Activated naive CD4-positive, alpha-beta T cell treated with anti-CD3 and anti-CD28 coated beads for 36 hours (primary cell): ENCODE results near the gene MYOZ2. TPM values are rescaled to one million over a fixed set of nuclear protein-coding genes. Genes with fewer than 3 reads are reported as not detected.

ENCODE experiments used
- CTCF ChIA-PET: fragments of 350-600 bp; sonication (Branson Sonifier 250); formaldehyde crosslinking; loops from one replicate; lab custom pipeline; 2021; ENCODE audit warnings: antibody characterized with exemption; lab: Charles Lee
- DNase-seq: peaks from one replicate; pipeline ENCODE4 v3.0.0-alpha.2; 2020
- H3K27ac Mint-ChIP-seq: one replicate; pipeline ENCODE4 v1.8.0; 2021; ENCODE audit warnings: mild to moderate bottlenecking, mixed read lengths
- H3K27me3 Mint-ChIP-seq: one replicate; pipeline ENCODE4 v1.8.0; 2021; ENCODE audit warnings: low read depth, mixed read lengths
- H3K36me3 Mint-ChIP-seq: one replicate; pipeline ENCODE4 v1.8.0; 2021; ENCODE audit warnings: low read depth, mixed read lengths
- H3K4me1 Mint-ChIP-seq: one replicate; pipeline ENCODE4 v1.8.0; 2021; ENCODE audit warnings: low read depth, mixed read lengths
- H3K4me3 Mint-ChIP-seq: one replicate; pipeline ENCODE4 v1.8.0; 2021; ENCODE audit warnings: mild to moderate bottlenecking, moderate library complexity, mixed read lengths
- H3K9me3 Mint-ChIP-seq: one replicate; pipeline ENCODE4 v1.8.0; 2021; ENCODE audit warnings: mixed read lengths
- intact Hi-C: fragments of 100-400 bp; cut with micrococcal nuclease; formaldehyde crosslinking; loops from one replicate; pipeline ENCODE4 v1.15.1; 2023
- total RNA-seq, 2 experiments: library from RNA; stranded (reverse); gene quantifications; one replicate each; pipeline ENCODE4 v1.2.3, GENCODE V29; 2021

Gene MYOZ2
- total RNA-seq, 2 experiments from 2014 or later, result not detected

GRCh38 chr4:119229908-119230687 is 94.5 kb downstream of the MYOZ2 start:
- intact Hi-C loops, result no loop called here

GRCh38 chr4:119231491-119231890 is 95.9 kb downstream of the MYOZ2 start:
- no peak overlapping the region for H3K4me3 Mint-ChIP-seq
- no peak for DNase-seq
- no peaks in the 10 kb centered on the region for H3K27me3 Mint-ChIP-seq
- H3K27ac Mint-ChIP-seq, result no peak overlapping the region
- peaks cover 42% of the 10 kb centered on the region for H3K4me1 Mint-ChIP-seq
- intact Hi-C loops, result no loop called here
- CTCF ChIA-PET, result no interaction called here
- no peaks in the 10 kb centered on the region for H3K9me3 Mint-ChIP-seq
- H3K36me3 Mint-ChIP-seq, result peaks cover 15% of the 10 kb centered on the region

More at GRCh38 chr4:119229908-119230687, 94.5 kb downstream of the MYOZ2 start:
- Mint-ChIP-seq H3K9me3 (no peaks in the 10 kb centered on the region), H3K27ac (no peak overlapping the region), H3K36me3 (peaks cover 13% of the 10 kb centered on the region), H3K27me3 (no peaks in the 10 kb centered on the region), H3K4me1 (peaks cover 37% of the 10 kb centered on the region), H3K4me3 (no peak overlapping the region)
- DNase-seq, result no peak
- CTCF ChIA-PET, result no interaction called here

- CTCF ChIA-PET, result interaction anchor here (1.0 kb wide), 1 partner anchor 19 kb away, joined by 3 read pairs; the partner anchor contains the start of gene USP53
- H3K4me1 Mint-ChIP-seq, result peaks cover 49% of the 10 kb centered on the region
- H3K4me3 Mint-ChIP-seq, result no peak overlapping the region
- intact Hi-C loops, result no loop called here
- H3K36me3 Mint-ChIP-seq, result peaks cover 13% of the 10 kb centered on the region
- H3K9me3 Mint-ChIP-seq, result no peaks in the 10 kb centered on the region
- no peak overlapping the region for H3K27ac Mint-ChIP-seq
- H3K27me3 Mint-ChIP-seq, result no peaks in the 10 kb centered on the region
- no peak for DNase-seq
These were observed 96.7 kb downstream of the MYOZ2 start for GRCh38 chr4:119232286-119232685.

GRCh38 chr4:119233191-119233590 is 97.6 kb downstream of the MYOZ2 start:
- no peak for DNase-seq
- Mint-ChIP-seq H3K9me3 (no peaks in the 10 kb centered on the region), H3K27me3 (no peaks in the 10 kb centered on the region), H3K27ac (no peak overlapping the region), H3K4me1 (peaks cover 50% of the 10 kb centered on the region), H3K36me3 (peaks cover 13% of the 10 kb centered on the region), H3K4me3 (no peak overlapping the region)
- CTCF ChIA-PET, result interaction anchor here (1.0 kb wide), 1 partner anchor 20 kb away, joined by 3 read pairs; the partner anchor contains the start of gene USP53
- intact Hi-C loops, result loop anchor here (1.0 kb wide), 1 partner anchor 14 kb away; no protein-coding TSS in a partner anchor

GRCh38 chr4:119233750-119234149 is 98.1 kb downstream of the MYOZ2 start:
- CTCF ChIA-PET, result no interaction called here
- Mint-ChIP-seq H3K9me3 (no peaks in the 10 kb centered on the region), H3K4me3 (peak overlapping the region; percentile 37), H3K4me1 (peaks cover 49% of the 10 kb centered on the region), H3K27me3 (no peaks in the 10 kb centered on the region), H3K36me3 (peaks cover 14% of the 10 kb centered on the region), H3K27ac (no peak overlapping the region)
- intact Hi-C loops, result loop anchor here (1.0 kb wide), 1 partner anchor 14 kb away; no protein-coding TSS in a partner anchor
- no peak for DNase-seq

- intact Hi-C loops, result no loop called here
- DNase-seq, result no peak
- H3K36me3 Mint-ChIP-seq, result peaks cover 12% of the 10 kb centered on the region
- no peak overlapping the region for H3K27ac Mint-ChIP-seq
- H3K4me1 Mint-ChIP-seq, result peaks cover 44% of the 10 kb centered on the region
- no peaks in the 10 kb centered on the region for H3K9me3 Mint-ChIP-seq
- H3K27me3 Mint-ChIP-seq, result no peaks in the 10 kb centered on the region
- CTCF ChIA-PET, result interaction anchor here (0.9 to 1.6 kb wide), 4 partner anchors 25 to 198 kb away, joined by 3 to 7 read pairs (median 4); partner anchors contain the start of gene USP53
- no peak overlapping the region for H3K4me3 Mint-ChIP-seq
These were observed 101.6 kb downstream of the MYOZ2 start for GRCh38 chr4:119237201-119237600.

Other genes with a start within 250 kb of the MYOZ2 start
- gene SYNPO2, start 247.0 kb upstream of the MYOZ2 start, total RNA-seq, result under 1 TPM in 1 of 2 experiments, not detected in 1; 0.14 TPM
- 1 to 10 TPM; 8.6 to 9.3 TPM for gene USP53, start 76.9 kb downstream of the MYOZ2 start, total RNA-seq
- not detected for gene FABP2, start 186.3 kb downstream of the MYOZ2 start, total RNA-seq